Osteocyte (in vitro differentiated cells): Measurements from ENCODE around the gene BACH2. TPM values are rescaled to one million over a fixed set of nuclear protein-coding genes. Genes with fewer than 3 reads are reported as not detected.
A peak's percentile ranks its signal among the peaks of the same experiment; 100 is the strongest.

Source experiments
- DNase-seq: peaks from one replicate; pipeline ENCODE4 v3.0.0; 2021; ENCODE audit warnings: mixed read lengths; ENCODE audit not compliant: unreplicated experiment; ENCODE audit errors: extremely low spot score
- H3K27ac Mint-ChIP-seq: one replicate; pipeline ENCODE4 v1.8.0; 2021; ENCODE audit warnings: mild to moderate bottlenecking, mixed read lengths; ENCODE audit not compliant: unreplicated experiment
- H3K27me3 Mint-ChIP-seq: one replicate; pipeline ENCODE4 v1.8.0; 2021; ENCODE audit warnings: mixed read lengths; ENCODE audit not compliant: unreplicated experiment
- H3K36me3 Mint-ChIP-seq: one replicate; pipeline ENCODE4 v1.8.0; 2021; ENCODE audit warnings: mixed read lengths; ENCODE audit not compliant: unreplicated experiment
- H3K4me1 Mint-ChIP-seq: one replicate; pipeline ENCODE4 v1.8.0; 2021; ENCODE audit warnings: mixed read lengths; ENCODE audit not compliant: unreplicated experiment
- H3K4me3 Mint-ChIP-seq: one replicate; pipeline ENCODE4 v1.8.0; 2021; ENCODE audit warnings: mild to moderate bottlenecking, moderate library complexity, mixed read lengths; ENCODE audit not compliant: unreplicated experiment
- H3K9me3 Mint-ChIP-seq: one replicate; pipeline ENCODE4 v1.8.0; 2021; ENCODE audit warnings: mixed read lengths; ENCODE audit not compliant: unreplicated experiment
- CTCF ChIP-seq: fragments of 200-600 bp; sonication (generic); IDR thresholded peaks from 2 replicates; pipeline ENCODE4 v1.5.0; 2021; ENCODE audit warnings: antibody characterized with exemption, mild to moderate bottlenecking, moderate library complexity
- total RNA-seq: library from RNA; stranded (reverse); gene quantifications from 2 replicates; pipeline ENCODE4 v1.2.1, GENCODE V29; 2021

BACH2 gene
- total RNA-seq, 1 donor from 2014 or later = 1.6 TPM

GRCh38 chr6:89999945-90000825 is 296.5 kb downstream of the BACH2 start:
- Mint-ChIP-seq H3K4me3 (no peak overlapping the region), H3K36me3 (no peaks in the 10 kb centered on the region), H3K27ac (no peak overlapping the region), H3K9me3 (no peaks in the 10 kb centered on the region), H3K27me3 (peaks cover 2% of the 10 kb centered on the region), H3K4me1 (peaks cover 9% of the 10 kb centered on the region)
- no peak for DNase-seq
- no peak for TF ChIP-seq CTCF

DNA sequence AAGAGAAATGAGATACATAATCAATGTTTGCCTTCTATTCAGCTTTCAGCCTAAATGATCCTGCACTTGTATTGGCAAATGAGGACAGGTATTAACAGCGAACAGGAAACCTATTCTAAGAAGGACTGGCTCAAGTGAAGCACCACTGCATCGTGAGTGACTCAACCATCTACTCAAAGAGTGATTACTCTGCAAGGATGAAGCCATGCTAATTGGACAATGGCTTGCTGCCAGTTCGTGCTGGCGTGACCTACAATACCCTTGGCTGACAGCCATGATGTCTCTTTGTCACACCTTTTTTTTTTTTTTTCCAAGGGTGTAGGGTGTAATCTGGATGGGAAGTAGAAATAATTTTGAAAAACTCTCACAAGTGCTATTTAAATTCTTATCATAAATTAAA is 297.5 kb downstream of the BACH2 start:
- Mint-ChIP-seq H3K36me3 (no peaks in the 10 kb centered on the region), H3K27ac (no peak overlapping the region), H3K9me3 (no peaks in the 10 kb centered on the region), H3K4me3 (no peak overlapping the region), H3K4me1 (peaks cover 9% of the 10 kb centered on the region), H3K27me3 (peaks cover 2% of the 10 kb centered on the region)
- no peak for DNase-seq
- no peak for TF ChIP-seq CTCF

GRCh38 chr6:89997456-89998445 is 298.9 kb downstream of the BACH2 start:
- peak overlapping the region; percentile 43 for H3K27ac Mint-ChIP-seq
- H3K27me3 Mint-ChIP-seq = peaks cover 2% of the 10 kb centered on the region
- no peaks in the 10 kb centered on the region for H3K36me3 Mint-ChIP-seq
- no peaks in the 10 kb centered on the region for H3K9me3 Mint-ChIP-seq
- H3K4me1 Mint-ChIP-seq = peaks cover 9% of the 10 kb centered on the region
- H3K4me3 Mint-ChIP-seq = no peak overlapping the region
- DNase-seq = no peak
- no peak for TF ChIP-seq CTCF

DNA sequence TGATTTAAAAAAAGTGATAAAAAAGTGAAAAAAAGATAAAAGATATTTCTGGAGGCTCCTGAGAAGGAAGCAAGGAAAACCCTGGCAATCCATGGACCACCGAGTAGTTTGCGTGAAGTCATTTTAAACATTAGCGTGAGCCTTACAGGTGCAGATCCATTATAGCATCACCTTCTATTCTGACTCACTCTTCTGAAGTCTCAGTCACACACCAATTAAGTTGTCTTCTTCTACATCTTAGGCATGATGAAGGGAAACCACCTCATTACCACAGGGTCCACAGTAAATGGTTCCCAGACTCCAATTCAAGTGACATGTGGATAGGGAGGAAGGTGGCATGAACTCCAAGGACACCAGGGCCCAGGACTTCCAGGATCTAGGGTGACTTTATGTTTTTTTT is 303.2 kb downstream of the BACH2 start:
- DNase-seq = no peak
- Mint-ChIP-seq H3K4me3 (no peak overlapping the region), H3K27ac (no peak overlapping the region), H3K36me3 (no peaks in the 10 kb centered on the region), H3K27me3 (peaks cover 2% of the 10 kb centered on the region), H3K9me3 (no peaks in the 10 kb centered on the region), H3K4me1 (peaks cover 18% of the 10 kb centered on the region)
- TF ChIP-seq CTCF = no peak
